Suprapubic skin (tissue), 4 donors: ENCODE data around the gene ACP7. TPM values are rescaled to one million over a fixed set of nuclear protein-coding genes. Genes with fewer than 3 reads are reported as not detected.
A peak's percentile ranks its signal among the peaks of the same experiment; 100 is the strongest.
"Not testable (repeated sequence)": the region's sequence is repeated elsewhere in the genome, so short reads cannot be mapped to it uniquely, and the experiment has no call there.

ENCODE experiments used
- DNase-seq, 2 donors: peaks; one replicate each; pipeline ENCODE4 v3.0.0-alpha.2; 2019; ENCODE audit warnings: low spot score in 2 of 2
- H3K27ac ChIP-seq: fragments of 200-600 bp; sonication (generic); one replicate; pipeline ENCODE4 v1.5.1; 2019
- H3K27me3 ChIP-seq: fragments of 200-600 bp; sonication (generic); one replicate; pipeline ENCODE4 v1.5.1; 2019
- H3K36me3 ChIP-seq: fragments of 200-600 bp; sonication (generic); one replicate; pipeline ENCODE4 v1.5.1; 2019
- H3K4me1 ChIP-seq: fragments of 200-600 bp; sonication (generic); one replicate; pipeline ENCODE4 v1.5.1; 2019
- H3K4me3 ChIP-seq: fragments of 200-600 bp; sonication (generic); one replicate; pipeline ENCODE4 v1.5.1; 2019; ENCODE audit warnings: mild to moderate bottlenecking
- H3K9me3 ChIP-seq: fragments of 200-600 bp; sonication (generic); one replicate; pipeline ENCODE4 v1.5.1; 2019
- CTCF ChIP-seq, 2 donors: fragments of 200-600 bp in 1 of 2; fragments of 450-650 bp in 1 of 2; sonication (generic) in 1 of 2; IDR thresholded peaks; one replicate each; pipeline ENCODE4 v1.5.1; 2016 to 2019; ENCODE audit warnings: antibody characterized with exemption in 2 of 2, mild to moderate bottlenecking in 1 of 2, moderate library complexity in 1 of 2
- EP300 ChIP-seq: sonication (generic); formaldehyde crosslinking; IDR thresholded peaks from one replicate; pipeline ENCODE4 v1.6.1; 2017; ENCODE audit warnings: antibody characterized with exemption
- POLR2A ChIP-seq, 2 donors: fragments of 450-650 bp; IDR thresholded peaks; one replicate each; pipeline ENCODE4 v1.6.1; 2017; ENCODE audit warnings: antibody characterized with exemption in 2 of 2, mild to moderate bottlenecking in 2 of 2, moderate library complexity in 2 of 2
- POLR2AphosphoS5 ChIP-seq, 3 donors: sonication (generic); formaldehyde crosslinking; IDR thresholded peaks; one replicate each; pipeline ENCODE4 v1.6.1; 2017; ENCODE audit warnings: antibody characterized with exemption in 3 of 3
- WGBS: methylation state at CpG from one replicate; pipeline ENCODE4 v1.1.5; 2018; 5-methylcytosine and 5-hydroxymethylcytosine counted together
- total RNA-seq, 4 donors: library from RNA; depleted of rRNA; stranded (reverse); fragments of >200 nt; gene quantifications; one replicate each; pipeline ENCODE4 v1.1.0, GENCODE V29; 2016

The ACP7 gene
- total RNA-seq, 4 donors from 2014 or later = 15.0 to 24.1 (median 18.0) TPM

GRCh38 chr19:39142630-39143029 lies 58.5 kb downstream of the ACP7 start:
- peaks cover 55% of the 10 kb centered on the region for H3K4me1 ChIP-seq

GRCh38 chr19:39143757-39144289 lies 59.7 kb downstream of the ACP7 start:
- H3K4me3 ChIP-seq, DNase-seq, H3K9me3 ChIP-seq, H3K27me3 ChIP-seq, H3K36me3 ChIP-seq: not testable (repeated sequence)
- Histone ChIP-seq H3K27ac (peak overlapping the region; percentile 87), H3K4me1 (peaks cover 46% of the 10 kb centered on the region)
- WGBS = 80% methylated on average over 5 of the region's 5 CpGs

More at GRCh38 chr19:39142630-39143029, 58.5 kb downstream of the ACP7 start:
- H3K4me3 ChIP-seq = no peak overlapping the region
- no peak for TF ChIP-seq EP300
- no peak for TF ChIP-seq POLR2A (IDR thresholded peaks at IDR 0.05)
- no peak for TF ChIP-seq POLR2AphosphoS5 (IDR thresholded peaks at IDR 0.05)
- no peak for TF ChIP-seq CTCF (IDR thresholded peaks at IDR 0.05)
- 91% methylated on average over 5 of the region's 5 CpGs for WGBS
- DNase-seq = no peak
- H3K9me3 ChIP-seq = no peaks in the 10 kb centered on the region
- no peak overlapping the region for H3K27ac ChIP-seq
- no peaks in the 10 kb centered on the region for H3K36me3 ChIP-seq
- no peaks in the 10 kb centered on the region for H3K27me3 ChIP-seq

- Histone ChIP-seq H3K36me3 (no peaks in the 10 kb centered on the region), H3K4me1 (peaks cover 40% of the 10 kb centered on the region), H3K27ac (peak overlapping the region; percentile 87), H3K27me3 (no peaks in the 10 kb centered on the region), H3K4me3 (peak overlapping the region; percentile 7), H3K9me3 (no peaks in the 10 kb centered on the region)
- WGBS = 39% methylated on average over 14 of the region's 14 CpGs
- TF ChIP-seq EP300 = no peak
- TF ChIP-seq POLR2AphosphoS5 (IDR thresholded peaks at IDR 0.05) = no peak
- no peak for TF ChIP-seq CTCF (IDR thresholded peaks at IDR 0.05)
- no peak for TF ChIP-seq POLR2A (IDR thresholded peaks at IDR 0.05)
- DNase-seq = no peak
Measured at GRCh38 chr19:39144290-39145071, 60.3 kb downstream of the ACP7 start.

GRCh38 chr19:39145180-39145953 lies 61.2 kb downstream of the ACP7 start:
- H3K27me3 ChIP-seq = no peaks in the 10 kb centered on the region
- no peaks in the 10 kb centered on the region for H3K9me3 ChIP-seq
- peak overlapping the region; percentile 87 for H3K27ac ChIP-seq
- H3K4me3 ChIP-seq = no peak overlapping the region
- 38% methylated on average over 15 of the region's 26 CpGs for WGBS
- peaks cover 32% of the 10 kb centered on the region for H3K4me1 ChIP-seq
- no peak for TF ChIP-seq EP300
- TF ChIP-seq POLR2A (IDR thresholded peaks at IDR 0.05) = no peak
- no peak for TF ChIP-seq POLR2AphosphoS5 (IDR thresholded peaks at IDR 0.05)
- no peak for TF ChIP-seq CTCF (IDR thresholded peaks at IDR 0.05)
- no peaks in the 10 kb centered on the region for H3K36me3 ChIP-seq
- no peak for DNase-seq

GRCh38 chr19:39146091-39146490 lies 61.9 kb downstream of the ACP7 start:
- H3K4me1 ChIP-seq = peaks cover 35% of the 10 kb centered on the region
- no peak for TF ChIP-seq POLR2A (IDR thresholded peaks at IDR 0.05)
- 100% methylated on average over 1 of the region's 1 CpG for WGBS
- no peaks in the 10 kb centered on the region for H3K36me3 ChIP-seq
- no peak for DNase-seq
- H3K27me3 ChIP-seq = no peaks in the 10 kb centered on the region
- H3K9me3 ChIP-seq = no peaks in the 10 kb centered on the region
- H3K27ac ChIP-seq = peak overlapping the region; percentile 87
- H3K4me3 ChIP-seq = no peak overlapping the region
